ENCODE results near the gene CKMT2. TPM values are rescaled to one million over a fixed set of nuclear protein-coding genes. Genes with fewer than 3 reads are reported as not detected.

The CKMT2 gene
- total and polyA plus RNA-seq, 2 donors (not counting 3 experiments of a cell fraction or from before 2014, with no cell fraction given): not detected

DNA sequence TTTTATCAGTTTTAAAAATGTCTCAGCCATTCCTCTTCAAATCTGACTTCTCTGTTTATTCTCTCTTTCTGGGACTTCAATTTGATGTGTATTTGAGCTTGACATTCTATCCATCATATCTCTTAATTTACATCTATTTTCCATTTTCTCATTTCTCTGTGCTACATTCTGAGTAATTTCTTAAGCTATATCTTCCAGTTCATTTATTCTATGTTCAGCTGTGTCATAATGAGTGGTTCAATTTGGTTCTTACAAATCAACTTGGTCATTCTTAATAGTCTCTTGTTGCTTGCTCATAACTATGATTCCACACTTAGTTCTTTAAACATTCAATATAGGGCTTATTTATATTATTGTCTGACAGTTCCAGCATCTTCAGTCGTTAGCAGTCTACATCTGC is 16.9 kb downstream of the CKMT2 start:
- Histone ChIP-seq H3K79me2 (ENCODE audit: control insufficient read depth, insufficient read depth, low read length) (no peaks in the 10 kb centered on the region), H3K4me1 (ENCODE audit: control insufficient read depth, extremely low read depth, insufficient read depth, low read length) (peaks cover 5% of the 10 kb centered on the region), H2AFZ (ENCODE audit: low read depth, low read length) (no peak overlapping the region), H3K4me2 (ENCODE audit: insufficient read depth, low read length) (no peak overlapping the region), H3K27ac (ENCODE audit: insufficient read depth, low read depth, low read length) (no peak overlapping the region), H3K9me3 (replicated peaks; ENCODE audit: control insufficient read depth, insufficient read depth, low read length) (no peaks in the 10 kb centered on the region), H3K4me3 (replicated peaks in 1 of 3; ENCODE audit: insufficient read depth in 1 of 3, low read depth in 1 of 3, low read length in 3 of 3) (no peak overlapping the region), H4K20me1 (replicated peaks; ENCODE audit: control insufficient read depth, extremely low read depth, insufficient read depth, low read length) (no peaks in the 10 kb centered on the region), H3K9ac (replicated peaks; ENCODE audit: extremely low read depth, insufficient read depth, low read length) (no peak overlapping the region), H3K9me1 (replicated peaks; ENCODE audit: control insufficient read depth, extremely low read depth, insufficient read depth, low read length) (no peaks in the 10 kb centered on the region), H3K36me3 (ENCODE audit: control insufficient read depth in 2 of 2, extremely low read depth in 1 of 2, insufficient read depth in 2 of 2, low read length in 2 of 2) (no peaks in the 10 kb centered on the region), H3K27me3 (ENCODE audit: control insufficient read depth in 2 of 2, insufficient read depth in 2 of 2, low read length in 2 of 2) (no peaks in the 10 kb centered on the region)
- BruUV-seq (replicated peaks): no TSS peak
- FAIRE-seq (no peak), DNase-seq (ENCODE audit: low read depth, low spot score) (no peak)
- POLR2A ChIA-PET: no interaction called here
- dilution Hi-C loops (cut with MboI; ENCODE audit: extremely low pct_ligation_motif_present, low sequenced_read_pairs) (no loop called here), intact Hi-C loops (cut with micrococcal nuclease) (no loop called here)
- CTCF ChIA-PET: no interaction called here
- TF ChIP-seq, protein P1, sequence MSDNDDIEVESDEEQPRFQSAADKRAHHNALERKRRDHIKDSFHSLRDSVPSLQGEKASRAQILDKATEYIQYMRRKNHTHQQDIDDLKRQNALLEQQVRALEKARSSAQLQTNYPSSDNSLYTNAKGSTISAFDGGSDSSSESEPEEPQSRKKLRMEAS (IDR thresholded peaks at IDR 0.05; ENCODE audit: insufficient read depth, insufficient read length): no peak
- TF ChIP-seq, protein P2, sequence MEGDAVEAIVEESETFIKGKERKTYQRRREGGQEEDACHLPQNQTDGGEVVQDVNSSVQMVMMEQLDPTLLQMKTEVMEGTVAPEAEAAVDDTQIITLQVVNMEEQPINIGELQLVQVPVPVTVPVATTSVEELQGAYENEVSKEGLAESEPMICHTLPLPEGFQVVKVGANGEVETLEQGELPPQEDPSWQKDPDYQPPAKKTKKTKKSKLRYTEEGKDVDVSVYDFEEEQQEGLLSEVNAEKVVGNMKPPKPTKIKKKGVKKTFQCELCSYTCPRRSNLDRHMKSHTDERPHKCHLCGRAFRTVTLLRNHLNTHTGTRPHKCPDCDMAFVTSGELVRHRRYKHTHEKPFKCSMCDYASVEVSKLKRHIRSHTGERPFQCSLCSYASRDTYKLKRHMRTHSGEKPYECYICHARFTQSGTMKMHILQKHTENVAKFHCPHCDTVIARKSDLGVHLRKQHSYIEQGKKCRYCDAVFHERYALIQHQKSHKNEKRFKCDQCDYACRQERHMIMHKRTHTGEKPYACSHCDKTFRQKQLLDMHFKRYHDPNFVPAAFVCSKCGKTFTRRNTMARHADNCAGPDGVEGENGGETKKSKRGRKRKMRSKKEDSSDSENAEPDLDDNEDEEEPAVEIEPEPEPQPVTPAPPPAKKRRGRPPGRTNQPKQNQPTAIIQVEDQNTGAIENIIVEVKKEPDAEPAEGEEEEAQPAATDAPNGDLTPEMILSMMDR (IDR thresholded peaks at IDR 0.05; ENCODE audit: extremely low read depth in 1 of 2, insufficient read depth in 1 of 2, low read depth in 1 of 2, low read length in 2 of 2): no peak
- TF ChIP-seq POLR2A (IDR thresholded peaks at IDR 0.05; ENCODE audit: low read depth, low read length): no peak
- TF ChIP-seq FOS (IDR thresholded peaks at IDR 0.05; ENCODE audit: borderline replicate concordance, insufficient read depth, low read length): no peak
- no peak for TF ChIP-seq GATA2 (IDR thresholded peaks at IDR 0.05; ENCODE audit: insufficient read depth, insufficient read length, low read depth, low read length)
- no peak for TF ChIP-seq EZH2 (IDR thresholded peaks at IDR 0.05; ENCODE audit: borderline replicate concordance, low read depth, low read length, severe bottlenecking)
- TF ChIP-seq POLR2AphosphoS5 (IDR thresholded peaks at IDR 0.05; ENCODE audit: insufficient read depth, low read depth, low read length): no peak
- TF ChIP-seq JUN (IDR thresholded peaks at IDR 0.05; ENCODE audit: borderline replicate concordance, insufficient read depth, insufficient read length, low read depth): no peak
